ENCODE measurements around the gene FAM221A. TPM values are rescaled to one million over a fixed set of nuclear protein-coding genes. Genes with fewer than 3 reads are reported as not detected.

FAM221A gene
- total and polyA plus RNA-seq, 9 donors = 3.4 to 17.2 (median 5.2) TPM

DNA sequence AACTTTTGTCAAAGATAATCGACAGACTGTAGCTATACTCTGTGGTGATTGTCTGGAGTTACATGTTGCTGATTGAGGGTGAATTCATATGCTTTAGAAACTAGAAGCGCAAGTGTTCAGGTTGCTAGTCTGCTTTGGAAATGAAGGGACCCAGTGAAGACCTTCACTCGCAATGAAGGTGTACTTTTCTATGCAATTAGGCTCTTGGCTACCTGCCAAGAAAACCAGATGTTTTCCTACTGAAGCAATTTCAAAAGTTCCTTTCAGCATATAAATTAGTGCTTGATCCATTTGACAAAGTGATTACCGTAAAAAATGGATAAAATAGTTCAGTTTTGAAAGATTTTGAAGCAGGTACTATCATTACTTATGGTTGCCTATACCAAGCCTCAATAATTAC, 20.0 kb downstream of the FAM221A start:
- H3K36me3 ChIP-seq = no peaks in the 10 kb centered on the region
- intact Hi-C loops (cut with DNase I) = no loop called here
- H3K4me1 ChIP-seq (ENCODE audit: insufficient read depth) = no peaks in the 10 kb centered on the region
- H3K27me3 ChIP-seq = no peaks in the 10 kb centered on the region
- no peak overlapping the region for H3K4me3 ChIP-seq
- TF ChIP-seq, protein P1, sequence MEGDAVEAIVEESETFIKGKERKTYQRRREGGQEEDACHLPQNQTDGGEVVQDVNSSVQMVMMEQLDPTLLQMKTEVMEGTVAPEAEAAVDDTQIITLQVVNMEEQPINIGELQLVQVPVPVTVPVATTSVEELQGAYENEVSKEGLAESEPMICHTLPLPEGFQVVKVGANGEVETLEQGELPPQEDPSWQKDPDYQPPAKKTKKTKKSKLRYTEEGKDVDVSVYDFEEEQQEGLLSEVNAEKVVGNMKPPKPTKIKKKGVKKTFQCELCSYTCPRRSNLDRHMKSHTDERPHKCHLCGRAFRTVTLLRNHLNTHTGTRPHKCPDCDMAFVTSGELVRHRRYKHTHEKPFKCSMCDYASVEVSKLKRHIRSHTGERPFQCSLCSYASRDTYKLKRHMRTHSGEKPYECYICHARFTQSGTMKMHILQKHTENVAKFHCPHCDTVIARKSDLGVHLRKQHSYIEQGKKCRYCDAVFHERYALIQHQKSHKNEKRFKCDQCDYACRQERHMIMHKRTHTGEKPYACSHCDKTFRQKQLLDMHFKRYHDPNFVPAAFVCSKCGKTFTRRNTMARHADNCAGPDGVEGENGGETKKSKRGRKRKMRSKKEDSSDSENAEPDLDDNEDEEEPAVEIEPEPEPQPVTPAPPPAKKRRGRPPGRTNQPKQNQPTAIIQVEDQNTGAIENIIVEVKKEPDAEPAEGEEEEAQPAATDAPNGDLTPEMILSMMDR (IDR thresholded peaks at IDR 0.05) = no peak
- TF ChIP-seq EP300 (IDR thresholded peaks at IDR 0.05) (no peak), POLR2A (IDR thresholded peaks at IDR 0.05) (no peak)
- no peak for DNase-seq
- 70% methylated on average over 4 of the region's 4 CpGs for WGBS, 3 donors
- no peaks in the 10 kb centered on the region for H3K9me3 ChIP-seq
- H3K27ac ChIP-seq = no peak overlapping the region

GRCh38 chr7:23709081-23709750, 29.2 kb downstream of the FAM221A start:
- no peak overlapping the region for H3K4me3 ChIP-seq
- H3K27ac ChIP-seq = no peak overlapping the region
- H3K9me3 ChIP-seq = no peaks in the 10 kb centered on the region
- intact Hi-C loops (cut with DNase I) = no loop called here
- H3K4me1 ChIP-seq (ENCODE audit: insufficient read depth) = no peaks in the 10 kb centered on the region
- 78 to 91% (median 87%) methylated on average over 7 of the region's 7 CpGs for WGBS, 3 donors
- H3K36me3 ChIP-seq = no peaks in the 10 kb centered on the region
- DNase-seq = no peak
- no peaks in the 10 kb centered on the region for H3K27me3 ChIP-seq
- TF ChIP-seq POLR2A (IDR thresholded peaks at IDR 0.05) (no peak), EP300 (IDR thresholded peaks at IDR 0.05) (no peak)
- TF ChIP-seq, protein P1 (IDR thresholded peaks at IDR 0.05) = no peak

- intact Hi-C loops (cut with DNase I) = loop anchor here (2.0 to 10.0 kb wide), 6 partner anchors 138 to 445 kb away; no protein-coding TSS in a partner anchor
Observed at GRCh38 chr7:23710000-23710399, 30.0 kb downstream of the FAM221A start, which contains the start of gene STK31. STK31 (plus strand) TSS chr7:23710219; CDS start chr7:23710286, 67 bp downstream.

GRCh38 chr7:23712368-23713284, 32.6 kb downstream of the FAM221A start:
- no peaks in the 10 kb centered on the region for H3K4me1 ChIP-seq (ENCODE audit: insufficient read depth)

More at GRCh38 chr7:23710000-23710399, 30.0 kb downstream of the FAM221A start, which contains the start of gene STK31:
- DNase-seq = no peak
- 89 to 93% (median 92%) methylated on average over 33 of the region's 33 CpGs for WGBS, 3 donors
- Histone ChIP-seq H3K4me1 (ENCODE audit: insufficient read depth) (no peaks in the 10 kb centered on the region), H3K4me3 (no peak within 1 kb of the TSS), H3K27me3 (no peaks in the 10 kb centered on the region), H3K9me3 (no peaks in the 10 kb centered on the region), H3K27ac (no peak within 1 kb of the TSS), H3K36me3 (no peaks in the 10 kb centered on the region)
- TF ChIP-seq, protein P1 (IDR thresholded peaks at IDR 0.05) = no peak
- TF ChIP-seq EP300 (IDR thresholded peaks at IDR 0.05) = no peak
- no peak for TF ChIP-seq POLR2A (IDR thresholded peaks at IDR 0.05)

More at GRCh38 chr7:23712368-23713284, 32.6 kb downstream of the FAM221A start:
- Histone ChIP-seq H3K4me3 (no peak overlapping the region), H3K36me3 (no peaks in the 10 kb centered on the region), H3K27me3 (no peaks in the 10 kb centered on the region), H3K27ac (no peak overlapping the region), H3K9me3 (no peaks in the 10 kb centered on the region)
- intact Hi-C loops (cut with DNase I) = loop anchor here (2.0 to 10.0 kb wide), 6 partner anchors 140 to 448 kb away; no protein-coding TSS in a partner anchor
- 34 to 46% (median 38%) methylated on average over 8 of the region's 8 CpGs for WGBS, 3 donors
- TF ChIP-seq EP300 (IDR thresholded peaks at IDR 0.05) = no peak
- TF ChIP-seq, protein P1 (IDR thresholded peaks at IDR 0.05) = peak; percentile 35 to 63 (median 59)
- no peak for TF ChIP-seq POLR2A (IDR thresholded peaks at IDR 0.05)
- DNase-seq = no peak

Measured in ovary (tissue), 9 donors.